ENCODE data around the gene FRMD8. TPM values are rescaled to one million over a fixed set of nuclear protein-coding genes. Genes with fewer than 3 reads are reported as not detected.

Gene FRMD8
- total and polyA plus RNA-seq, 9 of the 15 experiments (the other 6 are each of a cell fraction or from before 2014, with no cell fraction given): 4.5 to 54.5 (median 15.8) TPM

DNA sequence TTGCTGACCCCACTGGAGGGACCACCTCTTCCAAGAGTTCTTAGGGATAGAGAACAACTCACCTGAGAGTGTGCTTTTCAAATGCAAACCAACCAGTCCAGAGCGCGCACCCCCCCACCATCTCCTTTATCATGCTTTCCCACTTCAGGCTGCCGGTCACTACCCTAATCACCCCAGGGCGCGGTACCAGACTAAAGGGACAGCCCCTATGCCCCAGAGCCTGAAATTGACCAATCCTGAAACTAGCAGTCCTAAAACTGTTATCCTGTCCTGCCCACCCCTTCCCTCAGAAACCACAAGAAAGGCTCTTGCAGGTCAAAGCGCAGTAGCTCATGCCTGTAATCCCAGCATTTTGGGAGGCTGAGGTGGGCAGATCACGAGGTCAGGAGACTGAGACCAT is 73.1 kb downstream of the FRMD8 start (continued):
- TF ChIP-seq FOXM1 (IDR thresholded peaks at IDR 0.05; ENCODE audit: low read depth) (0 out of 2 replicates have a peak, but pooled peaks have one; percentile 4), FOXM1 (CRISPR knock-in tag; IDR thresholded peaks at IDR 0.05; ENCODE audit: low read depth) (no peak), ZNF561 (CRISPR knock-in tag; conservative IDR thresholded peaks at IDR 0.05) (no peak), ZNF785 (CRISPR knock-in tag; IDR thresholded peaks at IDR 0.05) (no peak), EGR1 (conservative IDR thresholded peaks at IDR 0.05) (no peak), ERF (CRISPR knock-in tag; IDR thresholded peaks at IDR 0.05) (no peak), ZBTB17 (CRISPR knock-in tag; IDR thresholded peaks at IDR 0.05) (no peak), TCF7 (IDR thresholded peaks at IDR 0.05; ENCODE audit: borderline replicate concordance) (peak; percentile 93; the same call in 1 of the 2 replicates), ARID3A (IDR thresholded peaks at IDR 0.05; ENCODE audit: borderline replicate concordance, low read depth, low read length) (no peak), E4F1 (CRISPR knock-in tag; IDR thresholded peaks at IDR 0.05; ENCODE audit: borderline replicate concordance) (no peak), MECOM (CRISPR knock-in tag; IDR thresholded peaks at IDR 0.05) (no peak), ZNF232 (CRISPR knock-in tag; IDR thresholded peaks at IDR 0.05) (no peak), LCOR (CRISPR knock-in tag; IDR thresholded peaks at IDR 0.05) (peak; percentile 48; the same call in 1 of the 2 replicates), SMARCC2 (IDR thresholded peaks at IDR 0.05; ENCODE audit: low read depth) (no peak), ASH1L (IDR thresholded peaks at IDR 0.05; ENCODE audit: borderline replicate concordance, low read depth, partially characterized antibody) (no peak), DMBX1 (CRISPR knock-in tag; IDR thresholded peaks at IDR 0.05; ENCODE audit: borderline replicate concordance) (no peak)
- TF ChIP-seq, protein P1, sequence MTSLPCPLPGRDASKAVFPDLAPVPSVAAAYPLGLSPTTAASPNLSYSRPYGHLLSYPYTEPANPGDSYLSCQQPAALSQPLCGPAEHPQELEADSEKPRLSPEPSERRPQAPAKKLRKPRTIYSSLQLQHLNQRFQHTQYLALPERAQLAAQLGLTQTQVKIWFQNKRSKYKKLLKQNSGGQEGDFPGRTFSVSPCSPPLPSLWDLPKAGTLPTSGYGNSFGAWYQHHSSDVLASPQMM (CRISPR knock-in tag; IDR thresholded peaks at IDR 0.05): no peak
- TF ChIP-seq, protein P2, sequence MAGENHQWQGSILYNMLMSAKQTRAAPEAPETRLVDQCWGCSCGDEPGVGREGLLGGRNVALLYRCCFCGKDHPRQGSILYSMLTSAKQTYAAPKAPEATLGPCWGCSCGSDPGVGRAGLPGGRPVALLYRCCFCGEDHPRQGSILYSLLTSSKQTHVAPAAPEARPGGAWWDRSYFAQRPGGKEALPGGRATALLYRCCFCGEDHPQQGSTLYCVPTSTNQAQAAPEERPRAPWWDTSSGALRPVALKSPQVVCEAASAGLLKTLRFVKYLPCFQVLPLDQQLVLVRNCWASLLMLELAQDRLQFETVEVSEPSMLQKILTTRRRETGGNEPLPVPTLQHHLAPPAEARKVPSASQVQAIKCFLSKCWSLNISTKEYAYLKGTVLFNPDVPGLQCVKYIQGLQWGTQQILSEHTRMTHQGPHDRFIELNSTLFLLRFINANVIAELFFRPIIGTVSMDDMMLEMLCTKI (IDR thresholded peaks at IDR 0.05; ENCODE audit: partially characterized antibody): no peak
- TF ChIP-seq, protein P3, sequence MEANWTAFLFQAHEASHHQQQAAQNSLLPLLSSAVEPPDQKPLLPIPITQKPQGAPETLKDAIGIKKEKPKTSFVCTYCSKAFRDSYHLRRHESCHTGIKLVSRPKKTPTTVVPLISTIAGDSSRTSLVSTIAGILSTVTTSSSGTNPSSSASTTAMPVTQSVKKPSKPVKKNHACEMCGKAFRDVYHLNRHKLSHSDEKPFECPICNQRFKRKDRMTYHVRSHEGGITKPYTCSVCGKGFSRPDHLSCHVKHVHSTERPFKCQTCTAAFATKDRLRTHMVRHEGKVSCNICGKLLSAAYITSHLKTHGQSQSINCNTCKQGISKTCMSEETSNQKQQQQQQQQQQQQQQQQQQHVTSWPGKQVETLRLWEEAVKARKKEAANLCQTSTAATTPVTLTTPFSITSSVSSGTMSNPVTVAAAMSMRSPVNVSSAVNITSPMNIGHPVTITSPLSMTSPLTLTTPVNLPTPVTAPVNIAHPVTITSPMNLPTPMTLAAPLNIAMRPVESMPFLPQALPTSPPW (CRISPR knock-in tag; IDR thresholded peaks at IDR 0.05): peak; percentile 41; the same call in 1 of the 2 replicates
- TF ChIP-seq, protein P4, sequence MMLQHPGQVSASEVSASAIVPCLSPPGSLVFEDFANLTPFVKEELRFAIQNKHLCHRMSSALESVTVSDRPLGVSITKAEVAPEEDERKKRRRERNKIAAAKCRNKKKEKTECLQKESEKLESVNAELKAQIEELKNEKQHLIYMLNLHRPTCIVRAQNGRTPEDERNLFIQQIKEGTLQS (IDR thresholded peaks at IDR 0.05): no peak
- TF ChIP-seq, protein P4 (CRISPR knock-in tag; conservative IDR thresholded peaks at IDR 0.05): no peak

Data from K562 (cell line).